Thyroid gland (tissue), 4 donors: ENCODE results near the gene TRMT2A.

Experiments used
- CTCF ChIP-seq, 6 experiments: fragments of 200-600 bp in 3 of 6; fragments of 450-650 bp in 3 of 6; sonication (generic) in 3 of 6; IDR thresholded peaks; one replicate each; pipeline ENCODE4 v1.5.1; 2016 to 2019; ENCODE audit warnings: antibody characterized with exemption in 6 of 6, mild to moderate bottlenecking in 2 of 6, inconsistent platforms in 1 of 6, moderate library complexity in 1 of 6
- POLR2A ChIP-seq, 2 donors: fragments of 450-650 bp; IDR thresholded peaks; one replicate each; pipeline ENCODE4 v1.6.1; 2017; ENCODE audit warnings: antibody characterized with exemption in 2 of 2, mild to moderate bottlenecking in 2 of 2, moderate library complexity in 1 of 2

GRCh38 chr22:20143883-20144665 is 27.0 kb upstream of the TRMT2A start:
- no peak for TF ChIP-seq CTCF (IDR thresholded peaks at IDR 0.05)
- TF ChIP-seq POLR2A (IDR thresholded peaks at IDR 0.05): no peak
